Measurements from ENCODE around the gene DSE. TPM values are rescaled to one million over a fixed set of nuclear protein-coding genes. Genes with fewer than 3 reads are reported as not detected.

DSE gene
- total RNA-seq, 1 experiment from 2014 or later, result 86.5 TPM

GRCh38 chr6:116430860-116431259 is 60.1 kb downstream of the DSE start:
- intact Hi-C loops (cut with micrococcal nuclease), result no loop called here
- ChIA-PET POLR2A (interaction anchor here (0.9 kb wide), 1 partner anchor 10 kb away, joined by 3 read pairs; no protein-coding TSS in a partner anchor), CTCF (interaction anchor here (0.6 to 1.2 kb wide), 3 partner anchors 20 to 162 kb away, joined by 3 to 6 read pairs (median 5); no protein-coding TSS in a partner anchor)
- BruUV-seq (replicated peaks), result no TSS peak
- no peaks in the 10 kb centered on the region for H3K27me3 Mint-ChIP-seq (ENCODE audit: insufficient read depth, unreplicated experiment)
- H3K9me3 Mint-ChIP-seq (ENCODE audit: unreplicated experiment), result no peaks in the 10 kb centered on the region
- TF ChIP-seq CTCF (IDR thresholded peaks at IDR 0.05; ENCODE audit: unreplicated experiment), result no peak
- H3K4me1 Mint-ChIP-seq (ENCODE audit: insufficient read depth, unreplicated experiment), result no peaks in the 10 kb centered on the region
- DNase-seq (ENCODE audit: unreplicated experiment), result no peak
- H3K27ac Mint-ChIP-seq (ENCODE audit: low read depth, unreplicated experiment), result no peak overlapping the region
- no peak overlapping the region for H3K4me3 Mint-ChIP-seq (ENCODE audit: unreplicated experiment)
- peaks cover 77% of the 10 kb centered on the region for H3K36me3 Mint-ChIP-seq (ENCODE audit: insufficient read depth, unreplicated experiment)

- no peak for TF ChIP-seq CTCF (IDR thresholded peaks at IDR 0.05; ENCODE audit: unreplicated experiment)
- Mint-ChIP-seq H3K4me1 (ENCODE audit: insufficient read depth, unreplicated experiment) (no peaks in the 10 kb centered on the region), H3K9me3 (ENCODE audit: unreplicated experiment) (no peaks in the 10 kb centered on the region), H3K27me3 (ENCODE audit: insufficient read depth, unreplicated experiment) (no peaks in the 10 kb centered on the region), H3K27ac (ENCODE audit: low read depth, unreplicated experiment) (no peak overlapping the region), H3K4me3 (ENCODE audit: unreplicated experiment) (no peak overlapping the region), H3K36me3 (ENCODE audit: insufficient read depth, unreplicated experiment) (peaks cover 77% of the 10 kb centered on the region)
- POLR2A ChIA-PET, result interaction anchor here (0.6 to 1.5 kb wide), 5 partner anchors 9 to 152 kb away, joined by 3 to 4 read pairs (median 3); partner anchors contain the start of genes DSE and TSPYL1
- intact Hi-C loops (cut with micrococcal nuclease), result no loop called here
- CTCF ChIA-PET, result interaction anchor here (0.6 to 1.3 kb wide), 8 partner anchors 17 to 163 kb away, joined by 3 to 5 read pairs (median 3); partner anchors contain the start of gene TSPYL1
- no peak for DNase-seq (ENCODE audit: unreplicated experiment)
- no TSS peak for BruUV-seq (replicated peaks)
Observed at GRCh38 chr6:116431964-116432595, 61.3 kb downstream of the DSE start.

- H3K36me3 Mint-ChIP-seq (ENCODE audit: insufficient read depth, unreplicated experiment), result peaks cover 75% of the 10 kb centered on the region
- H3K27me3 Mint-ChIP-seq (ENCODE audit: insufficient read depth, unreplicated experiment), result no peaks in the 10 kb centered on the region
- no peak for DNase-seq (ENCODE audit: unreplicated experiment)
- CTCF ChIA-PET, result interaction anchor here (0.9 to 1.7 kb wide), 4 partner anchors 10 to 20 kb away, joined by 3 to 7 read pairs (median 3); no protein-coding TSS in a partner anchor
- no peak for TF ChIP-seq CTCF (IDR thresholded peaks at IDR 0.05; ENCODE audit: unreplicated experiment)
- H3K4me3 Mint-ChIP-seq (ENCODE audit: unreplicated experiment), result no peak overlapping the region
- POLR2A ChIA-PET, result interaction anchor here (0.8 to 1.5 kb wide), 3 partner anchors 8 to 153 kb away, joined by 4 read pairs; partner anchors contain the start of gene TSPYL1
- no peak overlapping the region for H3K27ac Mint-ChIP-seq (ENCODE audit: low read depth, unreplicated experiment)
- BruUV-seq (replicated peaks), result no TSS peak
- no peaks in the 10 kb centered on the region for H3K4me1 Mint-ChIP-seq (ENCODE audit: insufficient read depth, unreplicated experiment)
- H3K9me3 Mint-ChIP-seq (ENCODE audit: unreplicated experiment), result no peaks in the 10 kb centered on the region
- intact Hi-C loops (cut with micrococcal nuclease), result no loop called here
Observed at GRCh38 chr6:116433206-116433712, 62.5 kb downstream of the DSE start.

- POLR2A ChIA-PET, result interaction anchor here (0.8 to 1.5 kb wide), 2 partner anchors 9 to 11 kb away, joined by 4 read pairs; no protein-coding TSS in a partner anchor
- Mint-ChIP-seq H3K27ac (ENCODE audit: low read depth, unreplicated experiment) (no peak overlapping the region), H3K4me3 (ENCODE audit: unreplicated experiment) (no peak overlapping the region), H3K36me3 (ENCODE audit: insufficient read depth, unreplicated experiment) (peaks cover 65% of the 10 kb centered on the region), H3K4me1 (ENCODE audit: insufficient read depth, unreplicated experiment) (no peaks in the 10 kb centered on the region), H3K9me3 (ENCODE audit: unreplicated experiment) (no peaks in the 10 kb centered on the region), H3K27me3 (ENCODE audit: insufficient read depth, unreplicated experiment) (no peaks in the 10 kb centered on the region)
- CTCF ChIA-PET, result interaction anchor here (0.6 to 1.7 kb wide), 8 partner anchors 9 to 214 kb away, joined by 3 to 7 read pairs (median 4); no protein-coding TSS in a partner anchor
- no peak for DNase-seq (ENCODE audit: unreplicated experiment)
- intact Hi-C loops (cut with micrococcal nuclease), result no loop called here
- no peak for TF ChIP-seq CTCF (IDR thresholded peaks at IDR 0.05; ENCODE audit: unreplicated experiment)
- no TSS peak for BruUV-seq (replicated peaks)
Observed at GRCh38 chr6:116434056-116434725, 63.4 kb downstream of the DSE start.

Measured in MCF 10A (cell line).